Right lobe of liver (tissue), 6 donors: ENCODE results near the gene BIRC2. TPM values are rescaled to one million over a fixed set of nuclear protein-coding genes. Genes with fewer than 3 reads are reported as not detected.
A peak's percentile ranks its signal among the peaks of the same experiment; 100 is the strongest.

Source experiments
- ATAC-seq, 4 donors: fragments of 200-7000 bp; cut with Tn5 transposase; one replicate each; pipeline ENCODE4 v1.9.1; 2020; ENCODE audit warnings: mild to moderate bottlenecking in 4 of 4, moderate library complexity in 4 of 4
- DNase-seq, 3 donors: peaks; one replicate each; pipeline ENCODE4 v3.0.0-alpha.2; 2020
- H3K27ac ChIP-seq, 3 donors: fragments of 200-600 bp; one replicate each; pipeline ENCODE4 v1.8.0; 2022
- H3K27me3 ChIP-seq, 2 donors: fragments of 200-600 bp; one replicate each; pipeline ENCODE4 v1.8.0; 2022
- H3K36me3 ChIP-seq, 4 donors: fragments of 200-600 bp; sonication (generic) in 1 of 4; one replicate each; pipeline versions ENCODE4 v1.5.1 to v1.8.0; 2017 to 2022; ENCODE audit warnings: control low read depth in 1 of 4
- H3K4me1 ChIP-seq, 4 donors: fragments of 200-600 bp; sonication (generic) in 1 of 4; one replicate each; pipeline versions ENCODE4 v1.5.1 to v1.8.0; 2017 to 2022; ENCODE audit warnings: control low read depth in 1 of 4
- H3K4me3 ChIP-seq, 3 donors: fragments of 200-600 bp; one replicate each; pipeline ENCODE4 v1.8.0; 2022
- H3K9me3 ChIP-seq, 4 donors: fragments of 200-600 bp; sonication (generic) in 1 of 4; one replicate each; pipeline versions ENCODE4 v1.5.1 to v1.8.0; 2017 to 2022; ENCODE audit warnings: control low read depth in 1 of 4
- POLR2A ChIP-seq: fragments of 450-650 bp; IDR thresholded peaks from one replicate; pipeline ENCODE4 v1.6.1; 2017; ENCODE audit warnings: antibody characterized with exemption, mild to moderate bottlenecking
- WGBS: methylation state at CpG from one replicate; pipeline ENCODE4 v1.1.6; 2018; ENCODE audit warnings: low coverage, low lambda C conversion rate; ENCODE audit not compliant: insufficient coverage; ENCODE audit errors: missing lambda C conversion rate; 5-methylcytosine and 5-hydroxymethylcytosine counted together
- intact Hi-C, 2 donors: fragments of 100-400 bp; cut with DNase I; formaldehyde crosslinking; loops; one replicate each; pipeline versions ENCODE4 v1.11.2 to v1.14.1; 2022
- total RNA-seq, 6 experiments: library from RNA; depleted of rRNA in 2 of 6; stranded (reverse); fragments of >200 nt in 2 of 6; fragmentation: NEBNext Ultra II Directional in 3 of 6; extraction: Animal tissue kit (Norgen Biotek cat#: 25700) in 3 of 6; gene quantifications; one replicate each; pipeline versions ENCODE4 v1.1.0 to v1.2.4, GENCODE V29; 2016 to 2023
- TF ChIP-seq, protein P1 (sequence below), 4 donors: fragments of 200-600 bp in 3 of 4; fragments of 450-650 bp in 1 of 4; IDR thresholded peaks; one replicate each; pipeline versions ENCODE4 v1.5.1 to v1.8.0; 2016 to 2022; ENCODE audit warnings: antibody characterized with exemption in 4 of 4, mild to moderate bottlenecking in 2 of 4
- donor health status: DM: no; HTN: yes; CAD: no.
- donor health status: DM: no; HTN: no; CAD: no.
- donor health status: DM: no; HTN: no; CAD: no.
- donor health status: DM: no; HTN: yes; CAD: no.
- donor health status: DM: no; HTN: yes; CAD: no.

The BIRC2 gene
- total RNA-seq, 6 experiments from 2014 or later, result 20.2 to 26.6 (median 25.3) TPM

DNA sequence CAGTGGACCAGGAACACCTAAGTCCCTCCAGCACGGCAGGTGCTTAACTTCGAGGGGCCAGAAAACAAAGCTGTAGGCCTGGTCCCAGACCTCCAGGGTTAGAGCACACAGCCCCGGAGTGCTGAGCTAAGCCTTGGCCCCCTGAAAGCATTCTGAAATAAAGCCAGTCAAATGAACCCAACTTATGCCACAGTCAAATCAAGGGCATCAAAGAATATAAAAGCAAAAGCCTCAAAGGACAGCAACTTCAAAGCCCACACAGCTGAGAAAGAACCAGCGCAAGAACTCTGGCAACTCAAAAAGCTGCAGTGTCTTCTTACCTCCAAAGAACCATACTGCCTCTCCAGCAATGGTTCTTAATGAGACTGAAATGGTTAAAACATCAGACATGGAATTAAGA is 66.5 kb downstream of the BIRC2 start:
- TF ChIP-seq POLR2A, result no peak
- TF ChIP-seq, protein P1, sequence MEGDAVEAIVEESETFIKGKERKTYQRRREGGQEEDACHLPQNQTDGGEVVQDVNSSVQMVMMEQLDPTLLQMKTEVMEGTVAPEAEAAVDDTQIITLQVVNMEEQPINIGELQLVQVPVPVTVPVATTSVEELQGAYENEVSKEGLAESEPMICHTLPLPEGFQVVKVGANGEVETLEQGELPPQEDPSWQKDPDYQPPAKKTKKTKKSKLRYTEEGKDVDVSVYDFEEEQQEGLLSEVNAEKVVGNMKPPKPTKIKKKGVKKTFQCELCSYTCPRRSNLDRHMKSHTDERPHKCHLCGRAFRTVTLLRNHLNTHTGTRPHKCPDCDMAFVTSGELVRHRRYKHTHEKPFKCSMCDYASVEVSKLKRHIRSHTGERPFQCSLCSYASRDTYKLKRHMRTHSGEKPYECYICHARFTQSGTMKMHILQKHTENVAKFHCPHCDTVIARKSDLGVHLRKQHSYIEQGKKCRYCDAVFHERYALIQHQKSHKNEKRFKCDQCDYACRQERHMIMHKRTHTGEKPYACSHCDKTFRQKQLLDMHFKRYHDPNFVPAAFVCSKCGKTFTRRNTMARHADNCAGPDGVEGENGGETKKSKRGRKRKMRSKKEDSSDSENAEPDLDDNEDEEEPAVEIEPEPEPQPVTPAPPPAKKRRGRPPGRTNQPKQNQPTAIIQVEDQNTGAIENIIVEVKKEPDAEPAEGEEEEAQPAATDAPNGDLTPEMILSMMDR (IDR thresholded peaks at IDR 0.05), result no peak
- no peak for DNase-seq
- Histone ChIP-seq H3K27ac (no peak overlapping the region), H3K9me3 (no peaks in the 10 kb centered on the region), H3K4me1 (peaks cover 0 to 24% (median 0%) of the 10 kb centered on the region in 4 donors), H3K4me3 (no peak overlapping the region), H3K36me3 (peaks cover 0 to 7% (median 4%) of the 10 kb centered on the region in 4 donors), H3K27me3 (no peaks in the 10 kb centered on the region)
- intact Hi-C loops, result no loop called here
- ATAC-seq, result no peak
- WGBS, result 88% methylated on average over 2 of the region's 4 CpGs

DNA sequence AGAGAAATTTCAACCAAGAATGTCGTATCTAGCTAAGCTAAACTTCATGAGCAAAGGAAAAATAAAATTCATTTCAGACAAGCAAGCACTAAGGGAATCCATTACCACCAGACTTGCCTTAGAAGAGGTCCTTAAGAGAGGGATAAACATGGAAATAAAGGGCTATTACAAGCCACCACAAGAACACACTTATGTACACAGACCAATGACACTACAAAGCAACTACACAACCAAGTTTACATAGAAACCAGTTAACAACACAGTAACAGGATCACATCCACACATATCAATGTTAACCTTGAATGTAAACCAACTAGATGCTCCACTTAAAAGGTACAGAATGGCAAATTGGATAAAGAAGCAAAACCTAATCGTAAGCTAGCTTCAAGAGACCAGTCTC is 67.5 kb downstream of the BIRC2 start:
- Histone ChIP-seq H3K4me3 (no peak overlapping the region), H3K9me3 (no peaks in the 10 kb centered on the region), H3K27me3 (no peaks in the 10 kb centered on the region), H3K4me1 (peaks cover 0 to 24% (median 0%) of the 10 kb centered on the region in 4 donors), H3K36me3 (peaks cover 0 to 6% (median 2%) of the 10 kb centered on the region in 4 donors), H3K27ac (no peak overlapping the region)
- DNase-seq (no peak), ATAC-seq (peak in 1 of 4 donors; percentile 12)
- no peak for TF ChIP-seq POLR2A
- TF ChIP-seq, protein P1 (IDR thresholded peaks at IDR 0.05), result no peak
- WGBS, result 100% methylated on average over 2 of the region's 2 CpGs
- intact Hi-C loops, result no loop called here

DNA sequence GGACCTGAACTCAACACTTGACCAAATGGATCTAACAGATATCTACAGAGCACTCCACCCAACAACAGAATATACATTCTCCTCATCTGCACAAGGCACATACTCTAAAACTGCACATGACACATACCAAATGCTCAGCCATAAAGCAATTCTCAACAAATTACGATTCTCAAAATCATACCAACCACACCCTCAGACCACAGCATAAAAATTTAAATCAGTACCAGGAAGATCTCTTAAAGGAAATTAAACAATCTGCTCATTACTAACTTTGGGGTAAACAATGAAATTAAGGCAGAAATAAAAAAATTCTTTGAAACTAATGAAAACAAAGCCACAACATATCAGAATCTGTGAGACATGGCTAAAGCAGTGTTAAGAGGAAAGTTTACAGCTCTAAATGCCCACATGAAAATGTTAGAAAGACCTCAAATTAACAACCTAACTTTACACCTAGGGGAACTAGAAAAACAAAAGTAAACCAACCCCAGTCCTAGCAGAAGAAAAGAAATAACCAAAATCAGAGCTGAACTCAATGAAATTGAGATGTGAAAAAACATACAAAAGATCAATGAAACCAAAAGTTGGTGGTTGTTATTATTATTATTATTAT is 68.4 kb downstream of the BIRC2 start:
- no peak overlapping the region for H3K27ac ChIP-seq
- WGBS, result 60% methylated on average over 1 of the region's 1 CpG
- peaks cover 0 to 24% (median 0%) of the 10 kb centered on the region in 4 donors for H3K4me1 ChIP-seq
- H3K27me3 ChIP-seq, result no peaks in the 10 kb centered on the region
- no peaks in the 10 kb centered on the region for H3K9me3 ChIP-seq
- ATAC-seq (no peak), DNase-seq (no peak)
- H3K4me3 ChIP-seq, result no peak overlapping the region
- peaks cover 0 to 2% (median 0%) of the 10 kb centered on the region in 4 donors for H3K36me3 ChIP-seq
- TF ChIP-seq, protein P1 (IDR thresholded peaks at IDR 0.05), result no peak
- TF ChIP-seq POLR2A, result no peak
- intact Hi-C loops, result no loop called here

DNA sequence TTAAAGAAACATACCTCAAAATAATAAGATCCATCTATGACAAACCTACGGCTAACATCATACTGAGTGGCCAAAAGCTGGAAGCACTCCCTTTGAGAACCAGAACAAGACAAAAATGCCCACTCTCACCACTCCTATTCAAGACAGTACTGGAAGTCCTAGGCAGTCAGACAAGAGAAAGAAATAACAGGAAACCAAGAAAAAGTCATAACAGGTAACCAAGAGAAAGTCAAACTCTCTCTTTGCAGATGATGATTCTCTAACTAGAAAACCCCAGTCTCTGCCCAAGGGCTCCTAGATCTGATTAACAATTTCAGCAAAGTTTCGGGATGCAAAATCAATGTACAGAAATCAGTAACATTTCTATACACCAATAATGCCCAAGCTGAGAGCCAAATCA is 70.0 kb downstream of the BIRC2 start:
- no peaks in the 10 kb centered on the region for H3K36me3 ChIP-seq
- H3K4me1 ChIP-seq, result peaks cover 0 to 24% (median 0%) of the 10 kb centered on the region in 4 donors
- no peak overlapping the region for H3K27ac ChIP-seq
- ATAC-seq (no peak), DNase-seq (no peak)
- TF ChIP-seq, protein P1 (IDR thresholded peaks at IDR 0.05), result no peak
- no peak for TF ChIP-seq POLR2A
- no peaks in the 10 kb centered on the region for H3K27me3 ChIP-seq
- intact Hi-C loops, result no loop called here
- WGBS, result 83% methylated on average over 2 of the region's 2 CpGs
- no peak overlapping the region for H3K4me3 ChIP-seq
- H3K9me3 ChIP-seq, result no peaks in the 10 kb centered on the region
